Prostate gland (tissue), 2 donors: ENCODE results near the gene DYRK2. TPM values are rescaled to one million over a fixed set of nuclear protein-coding genes. Genes with fewer than 3 reads are reported as not detected.

Experiments used
- DNase-seq: peaks from one replicate; pipeline ENCODE4 v3.0.0-alpha.2; 2019; ENCODE audit warnings: low spot score
- H3K27ac ChIP-seq, 2 donors: fragments of 200-600 bp; sonication (generic); 2 replicates each; pipeline ENCODE4 v1.5.1; 2017 to 2019
- H3K27me3 ChIP-seq: fragments of 200-600 bp; sonication (generic); replicated peaks from 2 replicates; pipeline ENCODE4 v1.5.1; 2019; ENCODE audit not compliant: insufficient read depth
- H3K36me3 ChIP-seq, 2 donors: fragments of 200-600 bp; sonication (generic); 1 replicate in 1 of 2; 2 replicates in 1 of 2; pipeline versions ENCODE4 v1.5.1 to v1.8.1; 2017 to 2019
- H3K4me1 ChIP-seq: fragments of 200-600 bp; sonication (generic); replicated peaks from 2 replicates; pipeline ENCODE4 v1.5.1; 2019
- H3K4me3 ChIP-seq, 2 donors: fragments of 200-600 bp; sonication (generic); 2 replicates each; pipeline ENCODE4 v1.5.1; 2017 to 2019
- H3K9me3 ChIP-seq: fragments of 200-600 bp; sonication (generic); 2 replicates; pipeline ENCODE4 v1.5.1; 2017
- CTCF ChIP-seq, 4 experiments: fragments of 200-600 bp in 2 of 4; fragments of 450-650 bp in 2 of 4; sonication (generic) in 2 of 4; IDR thresholded peaks; 1 replicate in 3 of 4; 2 replicates in 1 of 4; pipeline ENCODE4 v1.5.1; 2016 to 2019; ENCODE audit warnings: antibody characterized with exemption in 4 of 4, mild to moderate bottlenecking in 2 of 4, moderate library complexity in 2 of 4
- POLR2A ChIP-seq: fragments of 450-650 bp; IDR thresholded peaks from one replicate; pipeline ENCODE4 v1.6.1; 2016; ENCODE audit warnings: antibody characterized with exemption, mild to moderate bottlenecking
- POLR2AphosphoS5 ChIP-seq: sonication (generic); formaldehyde crosslinking; IDR thresholded peaks from one replicate; pipeline ENCODE4 v1.6.1; 2017; ENCODE audit warnings: antibody characterized with exemption
- WGBS: methylation state at CpG from one replicate; pipeline ENCODE4 v1.1.5; 2018; 5-methylcytosine and 5-hydroxymethylcytosine counted together
- intact Hi-C: fragments of 100-400 bp; cut with DNase I; formaldehyde crosslinking; loops from one replicate; pipeline ENCODE4 v1.14.2; 2022
- total RNA-seq, 2 donors: library from RNA; depleted of rRNA; stranded (reverse); fragments of >200 nt; gene quantifications; one replicate each; pipeline ENCODE4 v1.1.0, GENCODE V29; 2016

The DYRK2 gene
- total RNA-seq, 2 donors from 2014 or later: 16.7 to 31.9 TPM

GRCh38 chr12:67681105-67681778 is 32.7 kb downstream of the DYRK2 start:
- 71% methylated on average over 4 of the region's 4 CpGs for WGBS
- no peak overlapping the region for H3K27ac ChIP-seq
- TF ChIP-seq CTCF (IDR thresholded peaks at IDR 0.05) (no peak), POLR2AphosphoS5 (peak; percentile 43)

GRCh38 chr12:67681941-67682620 is 33.5 kb downstream of the DYRK2 start:
- intact Hi-C loops: no loop called here
- no peaks in the 10 kb centered on the region for H3K36me3 ChIP-seq
- WGBS: 98% methylated on average over 1 of the region's 1 CpG
- no peaks in the 10 kb centered on the region for H3K4me1 ChIP-seq
- no peak for DNase-seq
- TF ChIP-seq POLR2A: no peak
- no peak for TF ChIP-seq POLR2AphosphoS5
- no peak for TF ChIP-seq CTCF (IDR thresholded peaks at IDR 0.05)
- no peaks in the 10 kb centered on the region for H3K27me3 ChIP-seq
- H3K4me3 ChIP-seq: no peak overlapping the region
- H3K27ac ChIP-seq: no peak overlapping the region
- no peaks in the 10 kb centered on the region for H3K9me3 ChIP-seq

More at GRCh38 chr12:67681105-67681778, 32.7 kb downstream of the DYRK2 start:
- H3K4me1 ChIP-seq: no peaks in the 10 kb centered on the region
- no peaks in the 10 kb centered on the region for H3K36me3 ChIP-seq
- no peak overlapping the region for H3K4me3 ChIP-seq
- no peaks in the 10 kb centered on the region for H3K9me3 ChIP-seq
- no peaks in the 10 kb centered on the region for H3K27me3 ChIP-seq
- no peak for DNase-seq
- intact Hi-C loops: no loop called here

- Histone ChIP-seq H3K9me3 (no peaks in the 10 kb centered on the region), H3K36me3 (no peaks in the 10 kb centered on the region), H3K27ac (no peak overlapping the region), H3K4me3 (no peak overlapping the region), H3K27me3 (no peaks in the 10 kb centered on the region), H3K4me1 (no peaks in the 10 kb centered on the region)
- TF ChIP-seq POLR2AphosphoS5: no peak
- TF ChIP-seq POLR2A: no peak
- no peak for TF ChIP-seq CTCF (IDR thresholded peaks at IDR 0.05)
- intact Hi-C loops: no loop called here
- no peak for DNase-seq
- WGBS: 70% methylated on average over 1 of the region's 1 CpG
Measured at GRCh38 chr12:67689385-67689784, 40.8 kb downstream of the DYRK2 start.

GRCh38 chr12:67690656-67691055 is 42.1 kb downstream of the DYRK2 start:
- Histone ChIP-seq H3K27me3 (no peaks in the 10 kb centered on the region), H3K4me3 (no peak overlapping the region), H3K27ac (no peak overlapping the region), H3K4me1 (no peaks in the 10 kb centered on the region), H3K36me3 (no peaks in the 10 kb centered on the region), H3K9me3 (no peaks in the 10 kb centered on the region)
- WGBS: 97% methylated on average over 1 of the region's 1 CpG
- DNase-seq: no peak
- no peak for TF ChIP-seq CTCF (IDR thresholded peaks at IDR 0.05)
- no peak for TF ChIP-seq POLR2AphosphoS5
- TF ChIP-seq POLR2A: no peak
- intact Hi-C loops: no loop called here

- intact Hi-C loops: no loop called here
- H3K27me3 ChIP-seq: no peaks in the 10 kb centered on the region
- no peaks in the 10 kb centered on the region for H3K9me3 ChIP-seq
- H3K36me3 ChIP-seq: no peaks in the 10 kb centered on the region
- H3K4me1 ChIP-seq: no peaks in the 10 kb centered on the region
- DNase-seq: no peak
- WGBS: 95% methylated on average over 5 of the region's 5 CpGs
- H3K4me3 ChIP-seq: no peak overlapping the region
- H3K27ac ChIP-seq: no peak overlapping the region
- TF ChIP-seq POLR2A (no peak), POLR2AphosphoS5 (no peak), CTCF (IDR thresholded peaks at IDR 0.05) (no peak)
Measured at GRCh38 chr12:67691220-67691619, 42.7 kb downstream of the DYRK2 start.
